ENCODE measurements around the gene RASGRF1. TPM values are rescaled to one million over a fixed set of nuclear protein-coding genes. Genes with fewer than 3 reads are reported as not detected.

RASGRF1 gene
- total RNA-seq, 1 donor from 2014 or later: 0.16 TPM

- H3K36me3 Mint-ChIP-seq (ENCODE audit: low read depth): no peaks in the 10 kb centered on the region
- no peak for DNase-seq (ENCODE audit: low read depth, low spot score)
- no peak for TF ChIP-seq CTCF (conservative IDR thresholded peaks at IDR 0.05)
- peaks cover 19% of the 10 kb centered on the region for H3K4me1 Mint-ChIP-seq
- H3K4me3 Mint-ChIP-seq: no peak overlapping the region
- H3K9me3 Mint-ChIP-seq: no peaks in the 10 kb centered on the region
- no peak overlapping the region for H3K27ac Mint-ChIP-seq (ENCODE audit: unreplicated experiment)
- peaks cover 5% of the 10 kb centered on the region for H3K27me3 Mint-ChIP-seq (ENCODE audit: low read depth)
These were observed 24.0 kb downstream of the RASGRF1 start for GRCh38 chr15:79066391-79067071.

GRCh38 chr15:79065706-79066376 is 24.7 kb downstream of the RASGRF1 start:
- no peaks in the 10 kb centered on the region for H3K9me3 Mint-ChIP-seq
- H3K27me3 Mint-ChIP-seq (ENCODE audit: low read depth): peaks cover 10% of the 10 kb centered on the region
- no peaks in the 10 kb centered on the region for H3K36me3 Mint-ChIP-seq (ENCODE audit: low read depth)
- H3K27ac Mint-ChIP-seq (ENCODE audit: unreplicated experiment): peak overlapping the region; percentile 40
- no peak for TF ChIP-seq CTCF (conservative IDR thresholded peaks at IDR 0.05)
- H3K4me3 Mint-ChIP-seq: no peak overlapping the region
- DNase-seq (ENCODE audit: low read depth, low spot score): no peak
- H3K4me1 Mint-ChIP-seq: peaks cover 19% of the 10 kb centered on the region

- DNase-seq (ENCODE audit: low read depth, low spot score): no peak
- Mint-ChIP-seq H3K4me3 (no peak overlapping the region), H3K9me3 (no peaks in the 10 kb centered on the region), H3K4me1 (peaks cover 19% of the 10 kb centered on the region), H3K27ac (ENCODE audit: unreplicated experiment) (peak overlapping the region; percentile 40), H3K27me3 (ENCODE audit: low read depth) (peaks cover 13% of the 10 kb centered on the region), H3K36me3 (ENCODE audit: low read depth) (no peaks in the 10 kb centered on the region)
- TF ChIP-seq CTCF (conservative IDR thresholded peaks at IDR 0.05): no peak
These were observed 25.2 kb downstream of the RASGRF1 start for GRCh38 chr15:79065361-79065705.

- H3K36me3 Mint-ChIP-seq (ENCODE audit: low read depth): no peaks in the 10 kb centered on the region
- no peaks in the 10 kb centered on the region for H3K9me3 Mint-ChIP-seq
- H3K4me1 Mint-ChIP-seq: peaks cover 19% of the 10 kb centered on the region
- peaks cover 18% of the 10 kb centered on the region for H3K27me3 Mint-ChIP-seq (ENCODE audit: low read depth)
- TF ChIP-seq CTCF (conservative IDR thresholded peaks at IDR 0.05): no peak
- no peak overlapping the region for H3K4me3 Mint-ChIP-seq
- no peak overlapping the region for H3K27ac Mint-ChIP-seq (ENCODE audit: unreplicated experiment)
- DNase-seq (ENCODE audit: low read depth, low spot score): no peak
These were observed 26.1 kb downstream of the RASGRF1 start for GRCh38 chr15:79064496-79064895.

GRCh38 chr15:79060175-79060574 is 30.4 kb downstream of the RASGRF1 start:
- peaks cover 10% of the 10 kb centered on the region for H3K4me1 Mint-ChIP-seq
- no peak for TF ChIP-seq CTCF (conservative IDR thresholded peaks at IDR 0.05)
- no peak overlapping the region for H3K27ac Mint-ChIP-seq (ENCODE audit: unreplicated experiment)
- H3K9me3 Mint-ChIP-seq: no peaks in the 10 kb centered on the region
- no peak for DNase-seq (ENCODE audit: low read depth, low spot score)
- H3K36me3 Mint-ChIP-seq (ENCODE audit: low read depth): no peaks in the 10 kb centered on the region
- H3K4me3 Mint-ChIP-seq: no peak overlapping the region
- H3K27me3 Mint-ChIP-seq (ENCODE audit: low read depth): peaks cover 40% of the 10 kb centered on the region

All from neural crest cell (in vitro differentiated cells).